Hepatocyte (in vitro differentiated cells): ENCODE results near the gene OGFR. TPM values are rescaled to one million over a fixed set of nuclear protein-coding genes. Genes with fewer than 3 reads are reported as not detected.

Source experiments
- DNase-seq: peaks from one replicate; pipeline ENCODE4 v3.0.0-alpha.2; 2016; ENCODE audit warnings: low spot score
- H2AFZ ChIP-seq: fragments of 200-600 bp; sonication (generic); 2 replicates; pipeline ENCODE4 v1.6.0; 2016; ENCODE audit warnings: antibody characterized with exemption, mild to moderate bottlenecking
- H3K27ac ChIP-seq: fragments of 200-600 bp; sonication (generic); 2 replicates; pipeline ENCODE4 v1.5.1; 2016; ENCODE audit warnings: mild to moderate bottlenecking
- H3K27me3 ChIP-seq: fragments of 200-600 bp; sonication (generic); 2 replicates; pipeline ENCODE4 v1.6.1; 2016
- H3K36me3 ChIP-seq: fragments of 200-600 bp; sonication (generic); replicated peaks from 2 replicates; pipeline ENCODE4 v1.5.1; 2016; ENCODE audit warnings: low read depth; ENCODE audit not compliant: insufficient read depth
- H3K4me1 ChIP-seq: fragments of 200-600 bp; sonication (generic); 2 replicates; pipeline ENCODE4 v1.5.1; 2016; ENCODE audit warnings: mild to moderate bottlenecking, moderate library complexity; ENCODE audit not compliant: insufficient read depth
- H3K4me2 ChIP-seq: fragments of 200-600 bp; sonication (generic); 2 replicates; pipeline ENCODE4 v1.6.0; 2016
- H3K4me3 ChIP-seq: fragments of 200-600 bp; sonication (generic); 2 replicates; pipeline ENCODE4 v1.5.1; 2016; ENCODE audit warnings: mild to moderate bottlenecking
- H3K79me2 ChIP-seq: fragments of 200-600 bp; sonication (generic); 2 replicates; pipeline ENCODE4 v1.6.0; 2017; ENCODE audit warnings: mild to moderate bottlenecking
- H3K9me2 ChIP-seq: fragments of 200-600 bp; sonication (generic); replicated peaks from 2 replicates; pipeline ENCODE4 v1.6.0; 2017; ENCODE audit warnings: mild to moderate bottlenecking; ENCODE audit not compliant: insufficient read depth
- H3K9me3 ChIP-seq: fragments of 200-600 bp; sonication (generic); 2 replicates; pipeline ENCODE4 v1.5.1; 2016; ENCODE audit warnings: low read depth, mild to moderate bottlenecking
- H4K20me1 ChIP-seq: fragments of 200-600 bp; sonication (generic); 2 replicates; pipeline ENCODE4 v1.6.0; 2016; ENCODE audit warnings: mild to moderate bottlenecking; ENCODE audit not compliant: insufficient read depth, poor library complexity, severe bottlenecking
- CTCF ChIP-seq: fragments of 200-600 bp; sonication (generic); IDR thresholded peaks from 2 replicates; pipeline ENCODE4 v1.5.1; 2016; ENCODE audit warnings: antibody characterized with exemption, mild to moderate bottlenecking; ENCODE audit not compliant: poor library complexity
- EZH2 ChIP-seq: fragments of 200-600 bp; sonication (generic); IDR thresholded peaks from 2 replicates; pipeline ENCODE4 v1.6.1; 2016; ENCODE audit warnings: antibody characterized with exemption, mild to moderate bottlenecking, borderline replicate concordance
- EZH2phosphoT487 ChIP-seq: fragments of 200-600 bp; sonication (generic); IDR thresholded peaks from one replicate; pipeline ENCODE4 v1.6.1; 2018; ENCODE audit warnings: antibody characterized with exemption, mild to moderate bottlenecking, low read depth, moderate library complexity; ENCODE audit not compliant: unreplicated experiment, severe bottlenecking
- WGBS: methylation state at CpG from one replicate; pipeline ENCODE4 v1.1.6; 2016; ENCODE audit warnings: low lambda C conversion rate; ENCODE audit errors: missing lambda C conversion rate; 5-methylcytosine and 5-hydroxymethylcytosine counted together
- polyA plus RNA-seq: library from polyadenylated mRNA; unstranded; fragments of >200 nt; fragmentation: Nextera tagmentation; extraction: Ambion mirVana; gene quantifications from 2 replicates; pipeline ENCODE4 v1.2.1, GENCODE V29; 2016
- total RNA-seq: library from RNA; depleted of rRNA; stranded (reverse); fragments of >200 nt; gene quantifications from 2 replicates; pipeline ENCODE4 v1.2.3, GENCODE V29; 2014

Gene OGFR
- total and polyA plus RNA-seq, 2 experiments from 2014 or later: 47.6 to 80.8 TPM

- H4K20me1 ChIP-seq: no peaks in the 10 kb centered on the region
- TF ChIP-seq EZH2 (no peak), CTCF (no peak), EZH2phosphoT487 (no peak)
- no peaks in the 10 kb centered on the region for H3K9me2 ChIP-seq
- no peak for DNase-seq
- no peaks in the 10 kb centered on the region for H3K27me3 ChIP-seq
- H3K4me1 ChIP-seq: no peaks in the 10 kb centered on the region
- H3K4me3 ChIP-seq: no peak overlapping the region
- H3K9me3 ChIP-seq: no peaks in the 10 kb centered on the region
- no peak overlapping the region for H3K4me2 ChIP-seq
- no peak overlapping the region for H3K27ac ChIP-seq
- WGBS: 98% methylated on average over 8 of the region's 8 CpGs
- H3K36me3 ChIP-seq: no peaks in the 10 kb centered on the region
- no peaks in the 10 kb centered on the region for H3K79me2 ChIP-seq
- no peak overlapping the region for H2AFZ ChIP-seq
These were observed 27.2 kb upstream of the OGFR start for GRCh38 chr20:62777528-62777830.

DNA sequence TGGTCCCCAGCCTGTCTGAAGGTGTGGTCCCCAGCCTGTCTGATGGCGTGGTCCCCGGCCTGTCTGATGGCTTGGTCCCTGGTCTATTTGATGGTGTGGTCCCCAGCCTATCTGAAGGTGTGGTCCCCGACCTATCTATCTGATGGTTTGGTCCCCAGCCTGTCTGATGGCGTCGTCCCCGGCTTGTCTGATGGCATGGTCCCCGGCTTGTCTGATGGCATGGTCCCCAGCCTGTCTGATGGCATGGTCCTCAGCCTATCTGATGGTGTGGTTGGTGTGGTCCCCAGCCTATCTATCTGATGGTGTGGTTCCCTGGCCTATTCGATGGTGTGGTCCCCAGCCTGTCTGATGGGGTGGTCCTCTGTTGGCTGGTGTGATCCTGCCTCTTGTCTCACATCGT is 26.6 kb upstream of the OGFR start:
- H3K36me3 ChIP-seq: no peaks in the 10 kb centered on the region

DNA sequence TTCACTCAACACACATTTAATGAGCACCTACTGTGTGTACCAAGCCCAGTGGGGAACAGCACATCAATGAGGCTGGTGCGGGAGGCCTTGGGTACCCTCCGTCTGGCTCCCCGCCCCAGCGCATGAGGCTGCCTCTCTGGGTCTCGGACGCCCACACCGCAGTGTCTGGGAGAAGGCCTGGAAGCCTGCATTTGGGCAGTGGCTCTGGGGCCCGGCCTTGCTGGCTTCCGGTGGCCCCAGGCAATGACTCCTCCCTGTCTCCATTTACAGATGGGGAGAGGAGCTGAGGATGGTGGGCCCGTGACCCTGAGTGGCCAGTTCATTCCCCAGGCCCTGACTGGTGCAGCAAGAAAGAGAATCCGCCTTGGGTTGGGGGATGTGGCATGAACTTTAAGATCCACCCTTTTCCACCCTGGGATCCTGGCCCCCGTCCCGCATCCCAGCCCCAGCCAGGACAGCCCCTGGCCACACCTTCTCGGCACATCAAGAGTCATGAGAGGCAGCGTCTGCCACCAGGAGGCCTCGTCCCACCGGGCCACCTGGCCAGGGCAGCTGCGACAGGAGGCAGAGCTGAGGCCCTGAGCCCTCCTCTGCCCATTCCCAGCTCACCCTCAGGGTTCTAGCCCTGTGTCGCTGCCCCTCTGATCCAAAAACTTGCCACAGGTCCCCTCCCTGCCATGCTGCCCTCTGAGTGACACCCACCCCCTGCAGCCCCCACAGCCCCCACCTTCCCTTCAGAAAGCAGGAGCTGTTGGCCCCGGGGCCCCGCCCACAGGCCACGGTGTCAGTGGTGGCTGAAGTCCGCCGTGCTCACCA is 25.8 kb upstream of the OGFR start:
- TF ChIP-seq CTCF: no peak
- TF ChIP-seq EZH2: no peak
- no peak for TF ChIP-seq EZH2phosphoT487
- no peaks in the 10 kb centered on the region for H3K79me2 ChIP-seq
- no peak overlapping the region for H2AFZ ChIP-seq
- no peaks in the 10 kb centered on the region for H3K9me3 ChIP-seq
- H3K36me3 ChIP-seq: no peaks in the 10 kb centered on the region
- H3K27ac ChIP-seq: no peak overlapping the region
- DNase-seq: no peak
- no peaks in the 10 kb centered on the region for H3K9me2 ChIP-seq
- H4K20me1 ChIP-seq: no peaks in the 10 kb centered on the region
- no peaks in the 10 kb centered on the region for H3K27me3 ChIP-seq
- WGBS: 83% methylated on average over 22 of the region's 24 CpGs
- H3K4me3 ChIP-seq: no peak overlapping the region
- H3K4me1 ChIP-seq: no peaks in the 10 kb centered on the region
- no peak overlapping the region for H3K4me2 ChIP-seq

More for the DNA sequence above, 26.6 kb upstream of the OGFR start:
- no peak overlapping the region for H2AFZ ChIP-seq
- no peaks in the 10 kb centered on the region for H4K20me1 ChIP-seq
- no peaks in the 10 kb centered on the region for H3K9me2 ChIP-seq
- no peak overlapping the region for H3K27ac ChIP-seq
- no peaks in the 10 kb centered on the region for H3K27me3 ChIP-seq
- no peaks in the 10 kb centered on the region for H3K79me2 ChIP-seq
- 94% methylated on average over 9 of the region's 9 CpGs for WGBS
- H3K4me1 ChIP-seq: no peaks in the 10 kb centered on the region
- no peak for TF ChIP-seq CTCF
- TF ChIP-seq EZH2phosphoT487: no peak
- no peak for TF ChIP-seq EZH2
- no peaks in the 10 kb centered on the region for H3K9me3 ChIP-seq
- no peak overlapping the region for H3K4me2 ChIP-seq
- no peak overlapping the region for H3K4me3 ChIP-seq
- DNase-seq: no peak

GRCh38 chr20:62779417-62779685 is 25.3 kb upstream of the OGFR start:
- Histone ChIP-seq H3K4me2 (no peak overlapping the region), H3K79me2 (no peaks in the 10 kb centered on the region), H4K20me1 (no peaks in the 10 kb centered on the region), H3K9me2 (no peaks in the 10 kb centered on the region), H3K27me3 (no peaks in the 10 kb centered on the region), H3K36me3 (no peaks in the 10 kb centered on the region), H3K9me3 (no peaks in the 10 kb centered on the region), H3K4me1 (no peaks in the 10 kb centered on the region), H2AFZ (no peak overlapping the region), H3K27ac (no peak overlapping the region), H3K4me3 (no peak overlapping the region)
- WGBS: 93% methylated on average over 7 of the region's 7 CpGs
- no peak for DNase-seq
- no peak for TF ChIP-seq CTCF
